Left lung (tissue), 10 donors: ENCODE measurements around the gene LRRC32. TPM values are rescaled to one million over a fixed set of nuclear protein-coding genes. Genes with fewer than 3 reads are reported as not detected.

Source experiments
- ATAC-seq: fragments of 200-7000 bp; cut with Tn5 transposase; one replicate; pipeline ENCODE4 v1.9.1; 2020; ENCODE audit warnings: moderate library complexity
- DNase-seq, 4 donors: peaks; one replicate each; pipeline ENCODE4 v3.0.0-alpha.2; 2013 to 2020
- H3K27ac ChIP-seq, 2 donors: fragments of 200-600 bp; sonication (generic) in 1 of 2; one replicate each; pipeline versions ENCODE4 v1.5.0 to v1.8.0; 2020 to 2021
- H3K27me3 ChIP-seq, 2 donors: fragments of 200-600 bp; sonication (generic) in 1 of 2; one replicate each; pipeline versions ENCODE4 v1.5.0 to v1.8.0; 2020 to 2021
- H3K36me3 ChIP-seq, 2 donors: fragments of 200-600 bp; sonication (generic) in 1 of 2; one replicate each; pipeline versions ENCODE4 v1.5.0 to v1.8.0; 2020 to 2021
- H3K4me1 ChIP-seq, 2 donors: fragments of 200-600 bp; one replicate each; pipeline ENCODE4 v1.8.0; 2021
- H3K4me3 ChIP-seq, 2 donors: fragments of 200-600 bp; sonication (generic) in 1 of 2; one replicate each; pipeline versions ENCODE4 v1.5.0 to v1.8.0; 2020 to 2021; ENCODE audit warnings: mild to moderate bottlenecking in 1 of 2
- H3K9me3 ChIP-seq, 2 donors: fragments of 200-600 bp; sonication (generic) in 1 of 2; one replicate each; pipeline versions ENCODE4 v1.5.0 to v1.8.0; 2020 to 2021
- CTCF ChIP-seq, 2 donors: fragments of 200-600 bp; sonication (generic) in 1 of 2; IDR thresholded peaks; one replicate each; pipeline versions ENCODE4 v1.5.0 to v1.8.0; 2021; ENCODE audit warnings: antibody characterized with exemption in 2 of 2
- intact Hi-C, 2 donors: fragments of 100-400 bp; cut with DNase I; formaldehyde crosslinking; loops; one replicate each; pipeline versions ENCODE4 v1.11.2 to v1.14.2; 2022
- polyA plus RNA-seq, 6 donors: library from polyadenylated mRNA; unstranded; fragments of 120-200 nt; gene quantifications; one replicate each; pipeline ENCODE4 v1.2.1, GENCODE V29; 2013; ENCODE audit not compliant: insufficient read length in 6 of 6
- total RNA-seq, 2 donors: library from RNA; stranded (reverse); fragmentation: NEBNext Ultra II Directional; extraction: Animal tissue kit (Norgen Biotek cat#: 25700); gene quantifications; one replicate each; pipeline ENCODE4 v1.2.1, GENCODE V29; 2021
- donor health status: DM: no; HTN: yes; CAD: no.
- donor health status: DM: no; HTN: no; CAD: no.

Gene LRRC32
- total and polyA plus RNA-seq, 8 donors, result 38.7 to 66.8 (median 45.0) TPM

- intact Hi-C loops, result no loop called here
- Histone ChIP-seq H3K4me1 (peaks cover 0 to 39% of the 10 kb centered on the region in 2 donors), H3K27ac (peak overlapping the region in 1 of 2 donors; percentile 48), H3K9me3 (no peaks in the 10 kb centered on the region), H3K36me3 (peaks cover 0 to 26% of the 10 kb centered on the region in 2 donors), H3K4me3 (no peak overlapping the region), H3K27me3 (peaks cover 0 to 6% of the 10 kb centered on the region in 2 donors)
- TF ChIP-seq CTCF (IDR thresholded peaks at IDR 0.05), result no peak
- ATAC-seq (no peak), DNase-seq (peak in 1 of 4 donors; percentile 17)
These were observed 6.6 kb downstream of the LRRC32 start for GRCh38 chr11:76663912-76664440.

- TF ChIP-seq CTCF (IDR thresholded peaks at IDR 0.05), result no peak
- Histone ChIP-seq H3K36me3 (peaks cover 0 to 26% of the 10 kb centered on the region in 2 donors), H3K27ac (no peak overlapping the region), H3K4me3 (no peak overlapping the region), H3K27me3 (peaks cover 0 to 1% of the 10 kb centered on the region in 2 donors), H3K4me1 (peaks cover 0 to 39% of the 10 kb centered on the region in 2 donors), H3K9me3 (no peaks in the 10 kb centered on the region)
- ATAC-seq (no peak), DNase-seq (peak in 1 of 4 donors; percentile 21)
- intact Hi-C loops, result no loop called here
These were observed 7.1 kb downstream of the LRRC32 start for GRCh38 chr11:76663486-76663810.

- Histone ChIP-seq H3K9me3 (no peaks in the 10 kb centered on the region), H3K4me1 (peaks cover 0 to 40% of the 10 kb centered on the region in 2 donors), H3K4me3 (no peak overlapping the region), H3K27me3 (no peaks in the 10 kb centered on the region), H3K36me3 (peaks cover 0 to 26% of the 10 kb centered on the region in 2 donors), H3K27ac (no peak overlapping the region)
- intact Hi-C loops, result no loop called here
- TF ChIP-seq CTCF (IDR thresholded peaks at IDR 0.05), result no peak
- peak in 1 of 4 donors; percentile 16 for DNase-seq
- no peak for ATAC-seq
These were observed 7.7 kb downstream of the LRRC32 start for GRCh38 chr11:76662656-76663485.

GRCh38 chr11:76661834-76662434, 8.6 kb downstream of the LRRC32 start:
- intact Hi-C loops, result no loop called here
- peaks cover 0 to 47% of the 10 kb centered on the region in 2 donors for H3K4me1 ChIP-seq
- ATAC-seq (no peak), DNase-seq (peak in 1 of 4 donors; percentile 27)
- H3K36me3 ChIP-seq, result peaks cover 0 to 33% of the 10 kb centered on the region in 2 donors
- no peak overlapping the region for H3K27ac ChIP-seq
- TF ChIP-seq CTCF (IDR thresholded peaks at IDR 0.05), result no peak
- H3K9me3 ChIP-seq, result no peaks in the 10 kb centered on the region
- no peaks in the 10 kb centered on the region for H3K27me3 ChIP-seq
- H3K4me3 ChIP-seq, result no peak overlapping the region

- peaks cover 0 to 33% of the 10 kb centered on the region in 2 donors for H3K36me3 ChIP-seq
These were observed 9.2 kb downstream of the LRRC32 start for GRCh38 chr11:76661306-76661751.

More at GRCh38 chr11:76661306-76661751, 9.2 kb downstream of the LRRC32 start:
- TF ChIP-seq CTCF (IDR thresholded peaks at IDR 0.05), result no peak
- H3K27me3 ChIP-seq, result no peaks in the 10 kb centered on the region
- no peak overlapping the region for H3K4me3 ChIP-seq
- ATAC-seq (no peak), DNase-seq (peak in 1 of 4 donors; percentile 14)
- H3K27ac ChIP-seq, result no peak overlapping the region
- intact Hi-C loops, result no loop called here
- H3K9me3 ChIP-seq, result no peaks in the 10 kb centered on the region
- H3K4me1 ChIP-seq, result peaks cover 0 to 45% of the 10 kb centered on the region in 2 donors
